Endothelial cell of umbilical vein (primary cell): ENCODE measurements around the gene MGST2. TPM values are rescaled to one million over a fixed set of nuclear protein-coding genes. Genes with fewer than 3 reads are reported as not detected.

Source experiments
- BruUV-seq: library from RNA; stranded (reverse); fragments of 400-500 nt; replicated peaks from 2 replicates; lab custom pipeline; 2021; lab: Mats Ljungman, UMichigan
- CTCF ChIA-PET: fragments of 300-600, 350-600 bp; sonication (Branson Sonifier 250); formaldehyde crosslinking; loops from one replicate; lab custom pipeline; 2021; ENCODE audit warnings: antibody characterized with exemption, inconsistent platforms; lab: Charles Lee
- POLR2A ChIA-PET: fragments of 300-600, 350-600 bp; sonication (Branson Sonifier 250); formaldehyde crosslinking; loops from one replicate; lab custom pipeline; 2021; ENCODE audit warnings: antibody characterized with exemption, inconsistent platforms; lab: Charles Lee
- DNase-seq: peaks from one replicate; pipeline ENCODE4 v3.0.0-alpha.2; 2011; ENCODE audit warnings: low read depth, low spot score
- FAIRE-seq: peaks from 2 replicates; lab custom pipeline; 2011; peaks lifted over from hg19 to GRCh38; lab: Jason Lieb, UNC
- H2AFZ ChIP-seq: 2 replicates; pipeline ENCODE4 v1.6.0; 2012; ENCODE audit warnings: low read depth, low read length, control low read depth, inconsistent platforms
- H3K27ac ChIP-seq: 2 replicates; pipeline ENCODE4 v1.5.1; 2011; ENCODE audit warnings: low read depth, mild to moderate bottlenecking, control low read depth, low read length, moderate library complexity; ENCODE audit not compliant: insufficient read depth
- H3K27me3 ChIP-seq, 2 experiments: 2 replicates each; pipeline versions ENCODE4 v1.6.0 to v1.6.1; 2011; ENCODE audit warnings: low read length in 2 of 2, mixed read lengths in 1 of 2; ENCODE audit not compliant: control insufficient read depth in 2 of 2, insufficient read depth in 2 of 2
- H3K36me3 ChIP-seq, 2 experiments: 2 replicates in 1 of 2; 3 replicates in 1 of 2; pipeline ENCODE4 v1.5.1; 2011; ENCODE audit warnings: low read length in 2 of 2, mild to moderate bottlenecking in 1 of 2, moderate library complexity in 1 of 2; ENCODE audit not compliant: control insufficient read depth in 2 of 2, insufficient read depth in 2 of 2; ENCODE audit errors: extremely low read depth in 1 of 2
- H3K4me1 ChIP-seq: 3 replicates; pipeline ENCODE4 v1.5.1; 2011; ENCODE audit warnings: mild to moderate bottlenecking, low read length; ENCODE audit not compliant: control insufficient read depth, insufficient read depth; ENCODE audit errors: extremely low read depth
- H3K4me2 ChIP-seq: 2 replicates; pipeline ENCODE4 v1.6.1; 2011; ENCODE audit warnings: low read length, control low read depth, mixed read lengths; ENCODE audit not compliant: insufficient read depth
- H3K4me3 ChIP-seq, 3 experiments: fragments of 200-600 bp in 1 of 3; sonication (generic), shearing (Covaris generic) in 1 of 3; replicated peaks in 1 of 3; 2 replicates each; pipeline ENCODE4 v1.5.1; 2011 to 2016; ENCODE audit warnings: control low read depth in 3 of 3, low read length in 3 of 3, mild to moderate bottlenecking in 2 of 3, inconsistent platforms in 1 of 3, low read depth in 1 of 3, moderate library complexity in 1 of 3; ENCODE audit not compliant: insufficient read depth in 1 of 3
- H3K79me2 ChIP-seq: 2 replicates; pipeline ENCODE4 v1.6.0; 2012; ENCODE audit warnings: low read length, inconsistent platforms; ENCODE audit not compliant: control insufficient read depth, insufficient read depth
- H3K9ac ChIP-seq: replicated peaks from 2 replicates; pipeline ENCODE3; 2011; ENCODE audit warnings: low read length, control low read depth; ENCODE audit not compliant: insufficient read depth; ENCODE audit errors: extremely low read depth
- H3K9me1 ChIP-seq: replicated peaks from 3 replicates; pipeline ENCODE4 v1.6.0; 2011; ENCODE audit warnings: mild to moderate bottlenecking, low read length; ENCODE audit not compliant: control insufficient read depth, insufficient read depth; ENCODE audit errors: extremely low read depth
- H3K9me3 ChIP-seq: replicated peaks from 2 replicates; pipeline ENCODE4 v1.5.1; 2012; ENCODE audit warnings: low read length, inconsistent platforms; ENCODE audit not compliant: control insufficient read depth, insufficient read depth
- H4K20me1 ChIP-seq: replicated peaks from 2 replicates; pipeline ENCODE3; 2011; ENCODE audit warnings: mild to moderate bottlenecking, low read length; ENCODE audit not compliant: control insufficient read depth, insufficient read depth; ENCODE audit errors: extremely low read depth
- EZH2 ChIP-seq: IDR thresholded peaks from 2 replicates; pipeline ENCODE4 v1.6.1; 2012; ENCODE audit warnings: borderline replicate concordance, low read depth, mild to moderate bottlenecking, moderate library complexity, low read length, inconsistent platforms; ENCODE audit not compliant: severe bottlenecking
- FOS ChIP-seq: IDR thresholded peaks from 2 replicates; pipeline ENCODE4 v1.6.1; 2011; ENCODE audit warnings: mild to moderate bottlenecking, low read length, moderate library complexity, borderline replicate concordance; ENCODE audit not compliant: insufficient read depth
- GATA2 ChIP-seq: IDR thresholded peaks from 2 replicates; pipeline ENCODE4 v1.7.0; 2011; ENCODE audit warnings: low read depth, mild to moderate bottlenecking, moderate library complexity, mixed read lengths, low read length; ENCODE audit not compliant: insufficient read length, insufficient read depth
- JUN ChIP-seq: IDR thresholded peaks from 2 replicates; pipeline ENCODE4 v1.6.1; 2011; ENCODE audit warnings: borderline replicate concordance, low read depth; ENCODE audit not compliant: insufficient read length, insufficient read depth
- MYC ChIP-seq: IDR thresholded peaks from one replicate; pipeline ENCODE4 v1.6.1; 2011; ENCODE audit warnings: mild to moderate bottlenecking, low read depth, low read length
- POLR2A ChIP-seq: IDR thresholded peaks from 2 replicates; pipeline ENCODE4 v1.6.1; 2012; ENCODE audit warnings: low read depth, mild to moderate bottlenecking, control low read depth, low read length
- POLR2AphosphoS5 ChIP-seq: IDR thresholded peaks from 2 replicates; pipeline ENCODE4 v1.6.1; 2012; ENCODE audit warnings: low read depth, mild to moderate bottlenecking, control low read depth, low read length, moderate library complexity; ENCODE audit not compliant: insufficient read depth
- dilution Hi-C: fragments of 300-500 bp; cut with MboI; formaldehyde crosslinking; loops from one replicate; pipeline ENCODE4 v1.15.0; 2019; ENCODE audit warnings: low sequenced_read_pairs; ENCODE audit not compliant: extremely low pct_ligation_motif_present
- intact Hi-C: fragments of 100-400 bp; cut with micrococcal nuclease; formaldehyde crosslinking; loops from one replicate; pipeline ENCODE4 v1.10.0; 2022
- polyA plus RNA-seq, 4 experiments: library from polyadenylated mRNA; depleted of rRNA in 3 of 4; stranded (reverse) in 3 of 4; unstranded in 1 of 4; fragments of >200 nt; gene quantifications; 2 replicates each; pipeline versions ENCODE4 v1.2.1 to v1.2.3, GENCODE V29; 2011 to 2012; ENCODE audit warnings: missing spikeins in 1 of 4
- total RNA-seq: library from RNA; stranded (reverse); gene quantifications from 2 replicates; pipeline ENCODE4 v1.2.3, GENCODE V29; 2021
- TF ChIP-seq, protein P1 (sequence below): IDR thresholded peaks from 2 replicates; pipeline ENCODE4 v1.6.1; 2011; ENCODE audit not compliant: insufficient read depth, insufficient read length
- TF ChIP-seq, protein P2 (sequence below), 2 donors: IDR thresholded peaks; 1 replicate in 1 of 2; 2 replicates in 1 of 2; pipeline ENCODE4 v1.5.1; 2011; ENCODE audit warnings: low read length in 2 of 2, mild to moderate bottlenecking in 2 of 2, moderate library complexity in 2 of 2, control low read depth in 1 of 2, inconsistent platforms in 1 of 2, low read depth in 1 of 2; ENCODE audit not compliant: insufficient read depth in 1 of 2; ENCODE audit errors: extremely low read depth in 1 of 2

Gene MGST2
- total and polyA plus RNA-seq, 2 donors (not counting 3 experiments of a cell fraction or from before 2014, with no cell fraction given): 64.3 to 78.9 TPM

GRCh38 chr4:139630126-139630495 is 35.5 kb upstream of the MGST2 start:
- Histone ChIP-seq H3K27ac (no peak overlapping the region), H3K4me3 (no peak overlapping the region), H3K27me3 (peaks cover 12 to 15% of the 10 kb centered on the region in 2 experiments), H3K9me3 (no peaks in the 10 kb centered on the region), H3K4me1 (no peaks in the 10 kb centered on the region), H3K79me2 (no peaks in the 10 kb centered on the region), H2AFZ (no peak overlapping the region), H3K36me3 (no peaks in the 10 kb centered on the region), H4K20me1 (no peaks in the 10 kb centered on the region), H3K9me1 (no peaks in the 10 kb centered on the region), H3K4me2 (no peak overlapping the region), H3K9ac (no peak overlapping the region)
- TF ChIP-seq JUN (no peak), FOS (no peak), GATA2 (no peak), EZH2 (no peak), POLR2AphosphoS5 (no peak), POLR2A (no peak), MYC (no peak)
- TF ChIP-seq, protein P1, sequence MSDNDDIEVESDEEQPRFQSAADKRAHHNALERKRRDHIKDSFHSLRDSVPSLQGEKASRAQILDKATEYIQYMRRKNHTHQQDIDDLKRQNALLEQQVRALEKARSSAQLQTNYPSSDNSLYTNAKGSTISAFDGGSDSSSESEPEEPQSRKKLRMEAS: no peak
- TF ChIP-seq, protein P2, sequence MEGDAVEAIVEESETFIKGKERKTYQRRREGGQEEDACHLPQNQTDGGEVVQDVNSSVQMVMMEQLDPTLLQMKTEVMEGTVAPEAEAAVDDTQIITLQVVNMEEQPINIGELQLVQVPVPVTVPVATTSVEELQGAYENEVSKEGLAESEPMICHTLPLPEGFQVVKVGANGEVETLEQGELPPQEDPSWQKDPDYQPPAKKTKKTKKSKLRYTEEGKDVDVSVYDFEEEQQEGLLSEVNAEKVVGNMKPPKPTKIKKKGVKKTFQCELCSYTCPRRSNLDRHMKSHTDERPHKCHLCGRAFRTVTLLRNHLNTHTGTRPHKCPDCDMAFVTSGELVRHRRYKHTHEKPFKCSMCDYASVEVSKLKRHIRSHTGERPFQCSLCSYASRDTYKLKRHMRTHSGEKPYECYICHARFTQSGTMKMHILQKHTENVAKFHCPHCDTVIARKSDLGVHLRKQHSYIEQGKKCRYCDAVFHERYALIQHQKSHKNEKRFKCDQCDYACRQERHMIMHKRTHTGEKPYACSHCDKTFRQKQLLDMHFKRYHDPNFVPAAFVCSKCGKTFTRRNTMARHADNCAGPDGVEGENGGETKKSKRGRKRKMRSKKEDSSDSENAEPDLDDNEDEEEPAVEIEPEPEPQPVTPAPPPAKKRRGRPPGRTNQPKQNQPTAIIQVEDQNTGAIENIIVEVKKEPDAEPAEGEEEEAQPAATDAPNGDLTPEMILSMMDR (IDR thresholded peaks at IDR 0.05; ENCODE audit: extremely low read depth in 1 of 2, insufficient read depth in 1 of 2, low read depth in 1 of 2, low read length in 2 of 2): no peak
- DNase-seq: no peak
- ChIA-PET CTCF (interaction anchor here (0.9 to 1.1 kb wide), 2 partner anchors 12 to 26 kb away, joined by 3 to 5 read pairs; no protein-coding TSS in a partner anchor), POLR2A (no interaction called here)
- no TSS peak for BruUV-seq
- dilution Hi-C loops (no loop called here), intact Hi-C loops (loop anchor here (5.0 kb wide), 2 partner anchors 123 to 213 kb away; no protein-coding TSS in a partner anchor)
- no peak for FAIRE-seq
